ENCODE results near the gene LRRC47.
A peak's percentile ranks its signal among the peaks of the same experiment; 100 is the strongest.

LRRC47 gene

GRCh38 chr1:3731583-3732433, 64.5 kb downstream of the LRRC47 start:
- peak in 1 of 2 experiments; percentile 24 for DNase-seq

- DNase-seq, result no peak
Measured at GRCh38 chr1:3730543-3731247, 65.6 kb downstream of the LRRC47 start.

- DNase-seq, result no peak
Measured at GRCh38 chr1:3729594-3730542, 66.4 kb downstream of the LRRC47 start.
